Medulla oblongata (tissue), 1 donor: ENCODE data around the gene GFY.

Source experiments
- DNase-seq: peaks from one replicate; pipeline ENCODE4 v3.0.0-alpha.2; 2015; ENCODE audit errors: extremely low spot score

The GFY gene

GRCh38 chr19:49425178-49425577 lies at the start of gene GFY:
Gene GFY (plus strand): TSS chr19:49425388. CDS start chr19:49426431, 1,043 bp downstream.
- no peak for DNase-seq

GRCh38 chr19:49378512-49378911 lies 46.7 kb upstream of the GFY start:
- DNase-seq, result no peak

- DNase-seq, result no peak
These were observed 44.8 kb upstream of the GFY start for GRCh38 chr19:49380391-49380790.

- no peak for DNase-seq
These were observed 42.5 kb upstream of the GFY start for GRCh38 chr19:49382639-49383038.

GRCh38 chr19:49383599-49383998 lies 41.6 kb upstream of the GFY start:
- DNase-seq, result no peak

GRCh38 chr19:49387936-49388372 lies 37.2 kb upstream of the GFY start, which contains the start of gene KASH5:
Gene KASH5 (plus strand): TSS chr19:49388249. CDS start chr19:49390884, 2,635 bp downstream.
- peak; percentile 78 for DNase-seq

- no peak for DNase-seq
These were observed 35.8 kb upstream of the GFY start for GRCh38 chr19:49389406-49389805.

- DNase-seq, result no peak
These were observed 34.9 kb upstream of the GFY start for GRCh38 chr19:49390131-49390928.

- no peak for DNase-seq
These were observed 34.2 kb upstream of the GFY start for GRCh38 chr19:49390929-49391359.

GRCh38 chr19:49391581-49392399 lies 33.4 kb upstream of the GFY start:
- DNase-seq, result peak; percentile 78

GRCh38 chr19:49393881-49394280 lies 31.3 kb upstream of the GFY start:
- DNase-seq, result no peak

GRCh38 chr19:49395581-49396407 lies 29.4 kb upstream of the GFY start:
- no peak for DNase-seq

- DNase-seq, result no peak
These were observed 28.3 kb upstream of the GFY start for GRCh38 chr19:49396738-49397505.

- no peak for DNase-seq
These were observed 27.1 kb upstream of the GFY start for GRCh38 chr19:49398001-49398615.

- no peak for DNase-seq
These were observed 26.3 kb upstream of the GFY start for GRCh38 chr19:49398931-49399330.

GRCh38 chr19:49400029-49400428 lies 25.2 kb upstream of the GFY start:
- DNase-seq, result no peak

- no peak for DNase-seq
These were observed 21.6 kb upstream of the GFY start for GRCh38 chr19:49403404-49404187.

GRCh38 chr19:49407079-49407478 lies 18.1 kb upstream of the GFY start:
- no peak for DNase-seq

- DNase-seq, result no peak
These were observed 17.6 kb upstream of the GFY start for GRCh38 chr19:49407482-49408015.
